ENCODE results near the gene SELE. TPM values are rescaled to one million over a fixed set of nuclear protein-coding genes. Genes with fewer than 3 reads are reported as not detected.

Gene SELE
- total RNA-seq (2011; cell fraction: chromatin; rRNA removed; ENCODE audit: low replicate concordance): not detected in 2 replicates
- not detected in 2 replicates for total RNA-seq (2011; cell fraction: nucleolus; rRNA removed)
- not detected in 2 replicates for total RNA-seq (2011; cell fraction: nucleoplasm; rRNA removed)
- total RNA-seq (2014; rRNA removed) (not detected in 2 replicates), total RNA-seq (2014; rRNA removed; fragmentation: Illumina TruSeq; extraction: Trizol) (not detected in 2 replicates), total RNA-seq (2015; rRNA removed; fragmentation: Illumina TruSeq; extraction: Trizol) (not detected in 2 replicates), total RNA-seq (2021) (not detected in 2 replicates), polyA plus RNA-seq (2011; rRNA removed) (not detected in 2 replicates), polyA plus RNA-seq (2014; fragmentation: Illumina TruSeq; extraction: Trizol) (not detected in 2 replicates), polyA plus RNA-seq (2014; fragmentation: Nextera tagmentation; extraction: Ambion mirVana) (under 1 TPM in 1 of 2 experiments, not detected in 1; 0.08 TPM), polyA plus RNA-seq (2014; rRNA removed) (not detected in 2 replicates), polyA minus RNA-seq (2011; rRNA and poly(A)+ RNA removed) (not detected in 2 replicates), Bru-seq, nascent RNA (not detected), BruChase-seq, experiment 1, labeled RNA remaining after a 2-hour chase (not detected), BruChase-seq, experiment 2, labeled RNA remaining after a 6-hour chase (not detected)
- not detected in 2 replicates for polyA plus RNA-seq (2011; cell fraction: cytosol; rRNA removed)
- not detected in 2 replicates for polyA plus RNA-seq (2011; cell fraction: nucleus; rRNA removed)
- polyA plus RNA-seq (2012): not detected in 2 replicates
- polyA minus RNA-seq (2011; cell fraction: cytosol; rRNA and poly(A)+ RNA removed): not detected in 2 replicates
- not detected in 2 replicates for polyA minus RNA-seq (2011; cell fraction: nucleus; rRNA and poly(A)+ RNA removed)
- long read RNA-seq, experiment 1: 0 reads
- long read RNA-seq, experiment 2: 0 reads
- long read RNA-seq, experiment 3: 0 reads

GRCh38 chr1:169733924-169734323 is at the start of gene SELE:
TSS of gene SELE (minus strand) at chr1:169734079. CDS start at chr1:169733612, 467 bp downstream.
- Histone ChIP-seq H3K79me2 (ENCODE audit: control insufficient read depth, insufficient read depth, low read length) (no peaks in the 10 kb centered on the region), H3K4me2 (ENCODE audit: insufficient read depth, low read length) (no peak within 1 kb of the TSS), H3K4me3 (no peak within 1 kb of the TSS), H3K9me1 (ENCODE audit: control insufficient read depth, insufficient read depth, low read length) (no peaks in the 10 kb centered on the region), H2AFZ (ENCODE audit: low read depth, low read length) (no peak within 1 kb of the TSS), H3K27ac (ENCODE audit: extremely low read depth, low read depth, low read length) (no peak within 1 kb of the TSS), H4K20me1 (replicated peaks; ENCODE audit: control insufficient read depth, insufficient read depth, low read length) (no peaks in the 10 kb centered on the region), H3K27me3 (ENCODE audit: control insufficient read depth in 2 of 2, insufficient read depth in 2 of 2, low read length in 2 of 2) (peaks cover 2 to 3% of the 10 kb centered on the region in 2 experiments; a peak in 2 of 5 replicates), H3K9ac (ENCODE audit: insufficient read depth in 1 of 2, low read depth in 2 of 2, low read length in 2 of 2) (no peak within 1 kb of the TSS), H3K9me3 (replicated peaks; ENCODE audit: control insufficient read depth, insufficient read depth, low read depth, low read length) (no peaks in the 10 kb centered on the region), H3K4me1 (replicated peaks in 1 of 2; ENCODE audit: control insufficient read depth in 2 of 2, insufficient read depth in 2 of 2, low read length in 2 of 2) (no peaks in the 10 kb centered on the region), H3K36me3 (ENCODE audit: control insufficient read depth, insufficient read depth, low read length) (no peaks in the 10 kb centered on the region)
- TF ChIP-seq DPF2 (IDR thresholded peaks at IDR 0.05) (no peak), SUPT5H (IDR thresholded peaks at IDR 0.05) (no peak), STAT5B (CRISPR knock-in tag; IDR thresholded peaks at IDR 0.05) (no peak), ID3 (CRISPR knock-in tag; IDR thresholded peaks at IDR 0.05) (no peak), ID3 (tag; IDR thresholded peaks at IDR 0.05) (no peak), MAFK (IDR thresholded peaks at IDR 0.05; ENCODE audit: low read length) (no peak), MLLT1 (IDR thresholded peaks at IDR 0.05) (no peak), MECOM (CRISPR knock-in tag; IDR thresholded peaks at IDR 0.05) (no peak), RNF219 (CRISPR knock-in tag; IDR thresholded peaks at IDR 0.05) (no peak), SRSF9 (IDR thresholded peaks at IDR 0.05; ENCODE audit: borderline replicate concordance, low read depth, low read length) (no peak), EP300 (IDR thresholded peaks at IDR 0.05; ENCODE audit: low read length) (no peak), SMAD3 (CRISPR knock-in tag; conservative IDR thresholded peaks at IDR 0.05) (no peak), BHLHE40 (IDR thresholded peaks at IDR 0.05; ENCODE audit: low read length) (no peak), ZNF253 (CRISPR knock-in tag; conservative IDR thresholded peaks at IDR 0.05) (no peak)
- no peak for FAIRE-seq
- DNase-seq (ENCODE audit: extremely low read depth in 1 of 4, low spot score in 3 of 4): no peak
- in situ Hi-C loops (cut with MboI): no loop called here
- ATAC-seq: no peak
- ChIA-PET CTCF (ENCODE audit: low intra/inter-chr PET ratio) (no interaction called here), POLR2A (no interaction called here)
- 0% methylated on average over 7 of the region's 7 CpGs for WGBS (ENCODE audit: insufficient coverage, low coverage, missing lambda C conversion rate)
- BruUV-seq (replicated peaks): no TSS peak
- intact Hi-C loops (cut with micrococcal nuclease): no loop called here

All from K562 (cell line).